H4 (cell line): ENCODE results near the gene CMPK2. TPM values are rescaled to one million over a fixed set of nuclear protein-coding genes. Genes with fewer than 3 reads are reported as not detected.
A peak's percentile ranks its signal among the peaks of the same experiment; 100 is the strongest.
"Not testable (repeated sequence)": the region's sequence is repeated elsewhere in the genome, so short reads cannot be mapped to it uniquely, and the experiment has no call there.

Experiments used
- DNase-seq: peaks from one replicate; pipeline ENCODE4 v3.0.0-alpha.2; 2015; ENCODE audit warnings: low spot score
- total RNA-seq: library from RNA; depleted of rRNA; stranded (reverse); fragments of >200 nt; shearing (Covaris generic); gene quantifications from 2 replicates; pipeline ENCODE4 v1.2.3, GENCODE V29; 2014; rRNA removed

The CMPK2 gene
- total RNA-seq: 3.4 and 4.8 TPM in 2 replicates

- DNase-seq: peak; percentile 12
Measured at GRCh38 chr2:6865346-6866274, at the start of gene CMPK2. Gene CMPK2, minus strand, starts transcription at chr2:6865907. Its CDS starts 211 bp downstream, at chr2:6865696.

GRCh38 chr2:6915399-6915798 lies 49.7 kb upstream of the CMPK2 start:
- DNase-seq: no peak

GRCh38 chr2:6914828-6915227 lies 49.1 kb upstream of the CMPK2 start:
- no peak for DNase-seq

GRCh38 chr2:6913415-6914157 lies 47.9 kb upstream of the CMPK2 start:
- DNase-seq: no peak

GRCh38 chr2:6911721-6912120 lies 46.0 kb upstream of the CMPK2 start:
- DNase-seq: no peak

- no peak for DNase-seq
Measured at GRCh38 chr2:6909431-6910385, 44.0 kb upstream of the CMPK2 start.

GRCh38 chr2:6908291-6908690 lies 42.6 kb upstream of the CMPK2 start:
- DNase-seq: no peak

- no peak for DNase-seq
Measured at GRCh38 chr2:6906165-6906741, 40.5 kb upstream of the CMPK2 start.

- no peak for DNase-seq
Measured at GRCh38 chr2:6905668-6906067, 40.0 kb upstream of the CMPK2 start.

- DNase-seq: not testable (repeated sequence)
Measured at GRCh38 chr2:6902581-6902980, 36.9 kb upstream of the CMPK2 start.

GRCh38 chr2:6896930-6897759 lies 31.4 kb upstream of the CMPK2 start:
- peak; percentile 15 for DNase-seq

- no peak for DNase-seq
Measured at GRCh38 chr2:6893876-6894482, 28.3 kb upstream of the CMPK2 start.

- no peak for DNase-seq
Measured at GRCh38 chr2:6888724-6889123, 23.0 kb upstream of the CMPK2 start.

GRCh38 chr2:6887751-6888192 lies 22.1 kb upstream of the CMPK2 start:
- DNase-seq: no peak

- DNase-seq: no peak
Measured at GRCh38 chr2:6885968-6886367, 20.3 kb upstream of the CMPK2 start.

- DNase-seq: no peak
Measured at GRCh38 chr2:6885551-6885950, 19.8 kb upstream of the CMPK2 start.

- no peak for DNase-seq
Measured at GRCh38 chr2:6883448-6884122, 17.9 kb upstream of the CMPK2 start.

- DNase-seq: no peak
Measured at GRCh38 chr2:6881516-6881915, 15.8 kb upstream of the CMPK2 start.

GRCh38 chr2:6881046-6881445 lies 15.3 kb upstream of the CMPK2 start:
- DNase-seq: no peak
